ENCODE measurements around the gene HS3ST4. TPM values are rescaled to one million over a fixed set of nuclear protein-coding genes. Genes with fewer than 3 reads are reported as not detected.

HS3ST4 gene
- total and polyA plus RNA-seq, 2 of the 8 experiments (the other 6 are each of a cell fraction or from before 2014, with no cell fraction given): 1.9 to 3.3 TPM

GRCh38 chr16:25888868-25889267, 197.1 kb downstream of the HS3ST4 start:
- Histone ChIP-seq H4K91ac (replicated peaks; ENCODE audit: insufficient read length, low read length) (no peak overlapping the region), H3K4me3 (ENCODE audit: extremely low read depth in 1 of 4, insufficient read depth in 2 of 4, low read depth in 3 of 4, low read length in 4 of 4) (no peak overlapping the region), H2BK12ac (ENCODE audit: low read depth, low read length) (no peak overlapping the region), H3K18ac (ENCODE audit: extremely low read depth, low read length) (no peak overlapping the region), H3K79me1 (ENCODE audit: low read depth, low read length) (no peaks in the 10 kb centered on the region), H2BK15ac (ENCODE audit: low read length) (no peak overlapping the region), H4K8ac (ENCODE audit: extremely low read depth, insufficient read depth, low read length) (no peak overlapping the region), H3K36me3 (ENCODE audit: control insufficient read depth in 2 of 4, insufficient read depth in 4 of 4, low read length in 3 of 4) (peaks cover 0 to 2% (median 0%) of the 10 kb centered on the region in 4 experiments; a peak in 1 of 8 replicates), H3K23ac (ENCODE audit: insufficient read length) (no peak overlapping the region), H3K56ac (replicated peaks; ENCODE audit: insufficient read length, low read depth, low read length) (no peak overlapping the region), H3K27ac (ENCODE audit: low read depth, low read length) (no peak overlapping the region), H2BK20ac (ENCODE audit: low read length) (no peak overlapping the region), H2AFZ (ENCODE audit: low read length) (no peak overlapping the region), H3K79me2 (ENCODE audit: control insufficient read depth in 1 of 2, insufficient read depth in 2 of 2, low read length in 2 of 2) (no peaks in the 10 kb centered on the region), H3K23me2 (ENCODE audit: low read depth, low read length) (peaks cover 3% of the 10 kb centered on the region; the same call in 1 of the 2 replicates), H4K20me1 (replicated peaks in 1 of 2; ENCODE audit: control insufficient read depth in 1 of 2, insufficient read depth in 2 of 2, low read length in 2 of 2) (no peaks in the 10 kb centered on the region), H3K9me3 (ENCODE audit: insufficient read depth in 2 of 2, low read depth in 1 of 2, low read length in 1 of 2) (0 out of 4 replicates have a peak, but pooled peaks cover 0 to 2% of the 10 kb centered on the region in 2 experiments), H3K4me2 (ENCODE audit: insufficient read depth in 1 of 2, low read depth in 2 of 2, low read length in 2 of 2) (no peak overlapping the region), H2BK120ac (replicated peaks; ENCODE audit: low read depth, low read length) (no peak overlapping the region), H3K4me1 (replicated peaks in 1 of 4; ENCODE audit: control insufficient read depth in 3 of 4, insufficient read depth in 4 of 4, low read length in 3 of 4) (peaks cover 0 to 11% (median 4%) of the 10 kb centered on the region in 4 experiments; a peak in 5 of 7 replicates), H2BK5ac (ENCODE audit: low read depth, low read length) (no peak overlapping the region), H3K14ac (ENCODE audit: insufficient read length) (no peak overlapping the region), H4K5ac (ENCODE audit: insufficient read length, low read depth, low read length) (no peak overlapping the region), H3K9ac (replicated peaks in 1 of 4; ENCODE audit: extremely low read depth in 1 of 4, low read depth in 3 of 4, low read length in 3 of 4) (no peak overlapping the region), H3K4ac (replicated peaks; ENCODE audit: insufficient read length, low read depth, low read length) (no peak overlapping the region), H2AK5ac (ENCODE audit: low read depth, low read length) (no peak overlapping the region), H3K27me3 (replicated peaks in 1 of 4; ENCODE audit: control insufficient read depth in 3 of 4, extremely low read depth in 1 of 4, insufficient read depth in 3 of 4, low read length in 3 of 4) (no peaks in the 10 kb centered on the region)
- FAIRE-seq (no peak), DNase-seq (ENCODE audit: low read depth in 1 of 2, low spot score in 2 of 2) (no peak)
- WGBS, 2 experiments (ENCODE audit: extremely low coverage in 1 of 2, insufficient coverage in 1 of 2, insufficient read length in 1 of 2, insufficient replicate concordance in 2 of 2, low coverage in 1 of 2, low lambda C conversion rate in 2 of 2, missing lambda C conversion rate in 1 of 2): 91% methylated on average over 7 of the region's 7 CpGs; no CpG with 5 or more reads in 1 of the 2 experiments
- CTCF ChIA-PET (ENCODE audit: partially characterized antibody): interaction anchor here (1.0 kb wide), 1 partner anchor 9 kb away, joined by 3 read pairs; no protein-coding TSS in a partner anchor
- POLR2A ChIA-PET (ENCODE audit: partially characterized antibody): no interaction called here
- TF ChIP-seq RAD21 (IDR thresholded peaks at IDR 0.05 in 1 of 2, conservative IDR thresholded peaks at IDR 0.05 in 1 of 2; ENCODE audit: low read depth in 2 of 2, low read length in 2 of 2) (no peak), RXRA (IDR thresholded peaks at IDR 0.05; ENCODE audit: insufficient read depth, low read depth, low read length) (no peak), TAF7 (optimal IDR thresholded peaks at IDR 0.05; ENCODE audit: borderline replicate concordance, low read depth, low read length) (no peak), ZNF274 (IDR thresholded peaks at IDR 0.05; ENCODE audit: borderline replicate concordance, extremely low read depth, low read length) (no peak), GABPA (IDR thresholded peaks at IDR 0.05; ENCODE audit: borderline replicate concordance, insufficient read depth, low read length) (no peak), GTF2F1 (IDR thresholded peaks at IDR 0.05; ENCODE audit: borderline replicate concordance, low read depth, low read length) (no peak), SIX5 (IDR thresholded peaks at IDR 0.05; ENCODE audit: low read depth, low read length) (no peak), CBX5 (IDR thresholded peaks at IDR 0.05; ENCODE audit: low read depth, low read length) (no peak), KDM1A (IDR thresholded peaks at IDR 0.05; ENCODE audit: borderline replicate concordance, low read length) (no peak), SP4 (IDR thresholded peaks at IDR 0.05; ENCODE audit: low read length) (no peak)
- TF ChIP-seq, protein P1, sequence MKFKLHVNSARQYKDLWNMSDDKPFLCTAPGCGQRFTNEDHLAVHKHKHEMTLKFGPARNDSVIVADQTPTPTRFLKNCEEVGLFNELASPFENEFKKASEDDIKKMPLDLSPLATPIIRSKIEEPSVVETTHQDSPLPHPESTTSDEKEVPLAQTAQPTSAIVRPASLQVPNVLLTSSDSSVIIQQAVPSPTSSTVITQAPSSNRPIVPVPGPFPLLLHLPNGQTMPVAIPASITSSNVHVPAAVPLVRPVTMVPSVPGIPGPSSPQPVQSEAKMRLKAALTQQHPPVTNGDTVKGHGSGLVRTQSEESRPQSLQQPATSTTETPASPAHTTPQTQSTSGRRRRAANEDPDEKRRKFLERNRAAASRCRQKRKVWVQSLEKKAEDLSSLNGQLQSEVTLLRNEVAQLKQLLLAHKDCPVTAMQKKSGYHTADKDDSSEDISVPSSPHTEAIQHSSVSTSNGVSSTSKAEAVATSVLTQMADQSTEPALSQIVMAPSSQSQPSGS (IDR thresholded peaks at IDR 0.05; ENCODE audit: low read length): no peak
